ENCODE results near the gene SLC25A25. TPM values are rescaled to one million over a fixed set of nuclear protein-coding genes. Genes with fewer than 3 reads are reported as not detected.
"Not testable (repeated sequence)": the region's sequence is repeated elsewhere in the genome, so short reads cannot be mapped to it uniquely, and the experiment has no call there.

SLC25A25 gene
- total and polyA plus RNA-seq, 5 donors = 5.8 to 16.1 (median 6.7) TPM

GRCh38 chr9:128106940-128107467, 39.0 kb downstream of the SLC25A25 start:
- Histone ChIP-seq H3K4me1 (ENCODE audit: control insufficient read depth, insufficient read depth, low read length) (peaks cover 2% of the 10 kb centered on the region), H3K9me3 (ENCODE audit: control insufficient read depth, low read length) (no peaks in the 10 kb centered on the region), H3K4me3 (ENCODE audit: low read length) (no peak overlapping the region), H3K27me3 (ENCODE audit: control insufficient read depth, insufficient read depth) (no peaks in the 10 kb centered on the region), H3K27ac (ENCODE audit: low read length) (no peak overlapping the region)
- DNase-seq (peak in 1 of 3 donors; percentile 48), ATAC-seq (peak; percentile 2 to 17)
- WGBS = 95% methylated on average over 23 of the region's 23 CpGs
- intact Hi-C loops (cut with DNase I) = no loop called here

- H3K9me3 ChIP-seq (ENCODE audit: control insufficient read depth, low read length) = no peaks in the 10 kb centered on the region
- H3K4me3 ChIP-seq (ENCODE audit: low read length) = no peak overlapping the region
- peak in 1 of 2 donors; percentile 2 for ATAC-seq
- no peaks in the 10 kb centered on the region for H3K27me3 ChIP-seq (ENCODE audit: control insufficient read depth, insufficient read depth)
- H3K27ac ChIP-seq (ENCODE audit: low read length) = no peak overlapping the region
- 80% methylated on average over 18 of the region's 18 CpGs for WGBS
- intact Hi-C loops (cut with DNase I) = no loop called here
- peak in 2 of 3 donors; percentile 4 to 47 for DNase-seq
- no peaks in the 10 kb centered on the region for H3K4me1 ChIP-seq (ENCODE audit: control insufficient read depth, insufficient read depth, low read length)
These were observed 39.6 kb downstream of the SLC25A25 start for GRCh38 chr9:128107468-128108268.

GRCh38 chr9:128108269-128109049, 40.4 kb downstream of the SLC25A25 start:
- no peaks in the 10 kb centered on the region for H3K4me1 ChIP-seq (ENCODE audit: control insufficient read depth, insufficient read depth, low read length)
- no peak overlapping the region for H3K4me3 ChIP-seq (ENCODE audit: low read length)
- no peak overlapping the region for H3K27ac ChIP-seq (ENCODE audit: low read length)
- 81% methylated on average over 15 of the region's 15 CpGs for WGBS
- H3K9me3 ChIP-seq (ENCODE audit: control insufficient read depth, low read length) = no peaks in the 10 kb centered on the region
- intact Hi-C loops (cut with DNase I) = no loop called here
- DNase-seq (no peak), ATAC-seq (no peak)
- H3K27me3 ChIP-seq (ENCODE audit: control insufficient read depth, insufficient read depth) = no peaks in the 10 kb centered on the region

- H3K27ac ChIP-seq (ENCODE audit: low read length) = no peak overlapping the region
- peak in 2 of 3 donors; percentile 47 to 48 for DNase-seq
- 61% methylated on average over 20 of the region's 20 CpGs for WGBS
- ATAC-seq = peak; percentile 10 to 17
- H3K4me1 ChIP-seq (ENCODE audit: control insufficient read depth, insufficient read depth, low read length) = no peaks in the 10 kb centered on the region
- intact Hi-C loops (cut with DNase I) = no loop called here
- H3K27me3 ChIP-seq (ENCODE audit: control insufficient read depth, insufficient read depth) = no peaks in the 10 kb centered on the region
- no peak overlapping the region for H3K4me3 ChIP-seq (ENCODE audit: low read length)
- H3K9me3 ChIP-seq (ENCODE audit: control insufficient read depth, low read length) = no peaks in the 10 kb centered on the region
These were observed 41.1 kb downstream of the SLC25A25 start for GRCh38 chr9:128109050-128109709.

GRCh38 chr9:128111726-128112125, 43.7 kb downstream of the SLC25A25 start:
- intact Hi-C loops (cut with DNase I) = loop anchor here in 2 of 4 donors (10.0 kb wide), 1 partner anchor 167 kb away; no protein-coding TSS in a partner anchor

GRCh38 chr9:128113526-128114325, 45.7 kb downstream of the SLC25A25 start:
- no peak overlapping the region for H3K4me3 ChIP-seq (ENCODE audit: low read length)
- H3K27me3 ChIP-seq (ENCODE audit: control insufficient read depth, insufficient read depth) = no peaks in the 10 kb centered on the region
- H3K4me1 ChIP-seq (ENCODE audit: control insufficient read depth, insufficient read depth, low read length) = no peaks in the 10 kb centered on the region
- 92% methylated on average over 12 of the region's 12 CpGs for WGBS
- no peak overlapping the region for H3K27ac ChIP-seq (ENCODE audit: low read length)
- DNase-seq (peak in 2 of 3 donors; percentile 13 to 41), ATAC-seq (no peak)
- H3K9me3 ChIP-seq (ENCODE audit: control insufficient read depth, low read length) = no peaks in the 10 kb centered on the region
- intact Hi-C loops (cut with DNase I) = loop anchor here in 2 of 4 donors (10.0 kb wide), 1 partner anchor 169 kb away; no protein-coding TSS in a partner anchor

More at GRCh38 chr9:128111726-128112125, 43.7 kb downstream of the SLC25A25 start:
- not testable (repeated sequence) for H3K27ac ChIP-seq (ENCODE audit: low read length); H3K4me3 ChIP-seq (ENCODE audit: low read length); ATAC-seq; H3K9me3 ChIP-seq (ENCODE audit: control insufficient read depth, low read length); H3K27me3 ChIP-seq (ENCODE audit: control insufficient read depth, insufficient read depth); H3K4me1 ChIP-seq (ENCODE audit: control insufficient read depth, insufficient read depth, low read length)
- DNase-seq = peak in 1 of 3 donors; percentile 7
- 85% methylated on average over 12 of the region's 12 CpGs for WGBS

GRCh38 chr9:128114326-128115186, 46.5 kb downstream of the SLC25A25 start:
- DNase-seq = peak in 2 of 3 donors; percentile 16 to 60
- Histone ChIP-seq H3K9me3 (ENCODE audit: control insufficient read depth, low read length) (no peaks in the 10 kb centered on the region), H3K4me1 (ENCODE audit: control insufficient read depth, insufficient read depth, low read length) (no peaks in the 10 kb centered on the region), H3K4me3 (ENCODE audit: low read length) (no peak overlapping the region), H3K27ac (ENCODE audit: low read length) (no peak overlapping the region), H3K27me3 (ENCODE audit: control insufficient read depth, insufficient read depth) (no peaks in the 10 kb centered on the region)
- intact Hi-C loops (cut with DNase I) = loop anchor here (5.0 to 10.0 kb wide), 3 partner anchors 77 to 172 kb away; no protein-coding TSS in a partner anchor
- WGBS = 82% methylated on average over 29 of the region's 29 CpGs
- ATAC-seq = no peak

- no peak overlapping the region for H3K4me3 ChIP-seq (ENCODE audit: low read length)
- ATAC-seq (no peak), DNase-seq (peak in 2 of 3 donors; percentile 14 to 44)
- intact Hi-C loops (cut with DNase I) = loop anchor here (5.0 to 10.0 kb wide), 3 partner anchors 78 to 173 kb away; no protein-coding TSS in a partner anchor
- 87% methylated on average over 26 of the region's 26 CpGs for WGBS
- H3K4me1 ChIP-seq (ENCODE audit: control insufficient read depth, insufficient read depth, low read length) = no peaks in the 10 kb centered on the region
- no peaks in the 10 kb centered on the region for H3K27me3 ChIP-seq (ENCODE audit: control insufficient read depth, insufficient read depth)
- H3K9me3 ChIP-seq (ENCODE audit: control insufficient read depth, low read length) = no peaks in the 10 kb centered on the region
- H3K27ac ChIP-seq (ENCODE audit: low read length) = no peak overlapping the region
These were observed 47.4 kb downstream of the SLC25A25 start for GRCh38 chr9:128115187-128116103.
